Stimulated activated CD8-positive, alpha-beta memory T cell treated with anti-CD3 and anti-CD28 coated beads, Interleukin-15, amount 100 ng/mL, for 1 hour (primary cell): Measurements from ENCODE around the gene COBL.
"Not testable (repeated sequence)": the region's sequence is repeated elsewhere in the genome, so short reads cannot be mapped to it uniquely, and the experiment has no call there.

Experiments used
- DNase-seq: peaks from one replicate; pipeline ENCODE4 v3.0.0-alpha.2; 2020; ENCODE audit warnings: low read depth

Gene COBL

GRCh38 chr7:51229620-51230323 is 86.8 kb downstream of the COBL start:
- no peak for DNase-seq

GRCh38 chr7:51229106-51229537 is 87.5 kb downstream of the COBL start:
- no peak for DNase-seq

- DNase-seq: no peak
These were observed 88.1 kb downstream of the COBL start for GRCh38 chr7:51228386-51228958.

- DNase-seq: no peak
These were observed 88.7 kb downstream of the COBL start for GRCh38 chr7:51227861-51228260.

- DNase-seq: no peak
These were observed 89.6 kb downstream of the COBL start for GRCh38 chr7:51226916-51227535.

GRCh38 chr7:51226063-51226755 is 90.4 kb downstream of the COBL start:
- DNase-seq: no peak

- no peak for DNase-seq
These were observed 91.6 kb downstream of the COBL start for GRCh38 chr7:51224811-51225595.

GRCh38 chr7:51223505-51223904 is 93.1 kb downstream of the COBL start:
- DNase-seq: no peak

GRCh38 chr7:51222916-51223315 is 93.7 kb downstream of the COBL start:
- DNase-seq: no peak

- no peak for DNase-seq
These were observed 96.4 kb downstream of the COBL start for GRCh38 chr7:51220226-51220625.

- DNase-seq: no peak
These were observed 97.2 kb downstream of the COBL start for GRCh38 chr7:51219261-51219988.

- no peak for DNase-seq
These were observed 98.8 kb downstream of the COBL start for GRCh38 chr7:51217804-51218203.

- DNase-seq: no peak
These were observed 102.5 kb downstream of the COBL start for GRCh38 chr7:51214098-51214497.

GRCh38 chr7:51213618-51214017 is 103.0 kb downstream of the COBL start:
- no peak for DNase-seq

- DNase-seq: no peak
These were observed 105.8 kb downstream of the COBL start for GRCh38 chr7:51210766-51211165.

- DNase-seq: no peak
These were observed 107.2 kb downstream of the COBL start for GRCh38 chr7:51209426-51209825.

- not testable (repeated sequence) for DNase-seq
These were observed 108.5 kb downstream of the COBL start for GRCh38 chr7:51208125-51208524.

GRCh38 chr7:51198654-51199053 is 118.0 kb downstream of the COBL start:
- no peak for DNase-seq

- DNase-seq: no peak
These were observed 125.6 kb downstream of the COBL start for GRCh38 chr7:51190969-51191368.

- DNase-seq: no peak
These were observed 126.8 kb downstream of the COBL start for GRCh38 chr7:51189777-51190176.

GRCh38 chr7:51188987-51189386 is 127.6 kb downstream of the COBL start:
- no peak for DNase-seq
